Type B pancreatic cell (in vitro differentiated cells): ENCODE results near the gene APLP2. TPM values are rescaled to one million over a fixed set of nuclear protein-coding genes. Genes with fewer than 3 reads are reported as not detected.
A peak's percentile ranks its signal among the peaks of the same experiment; 100 is the strongest.
"Not testable (repeated sequence)": the region's sequence is repeated elsewhere in the genome, so short reads cannot be mapped to it uniquely, and the experiment has no call there.

Experiments used
- DNase-seq: peaks from one replicate; pipeline ENCODE4 v3.0.0; 2021; ENCODE audit warnings: mixed read lengths; ENCODE audit not compliant: unreplicated experiment; ENCODE audit errors: extremely low spot score
- H3K27ac Mint-ChIP-seq: 2 replicates; pipeline ENCODE4 v1.8.0; 2021; ENCODE audit warnings: mild to moderate bottlenecking, mixed read lengths
- H3K27me3 Mint-ChIP-seq: 2 replicates; pipeline ENCODE4 v1.8.0; 2021; ENCODE audit warnings: mixed read lengths
- H3K36me3 Mint-ChIP-seq: 2 replicates; pipeline ENCODE4 v1.8.0; 2021; ENCODE audit warnings: mixed read lengths
- H3K4me1 Mint-ChIP-seq: one replicate; pipeline ENCODE4 v1.8.0; 2021; ENCODE audit warnings: mixed read lengths; ENCODE audit not compliant: unreplicated experiment
- H3K4me3 Mint-ChIP-seq: 2 replicates; pipeline ENCODE4 v1.8.0; 2021; ENCODE audit warnings: mild to moderate bottlenecking, mixed read lengths
- H3K9me3 Mint-ChIP-seq: 2 replicates; pipeline ENCODE4 v1.8.0; 2021; ENCODE audit warnings: mixed read lengths
- CTCF ChIP-seq: fragments of 200-600 bp; sonication (generic); conservative IDR thresholded peaks from 2 replicates; pipeline ENCODE4 v1.5.0; 2021; ENCODE audit warnings: antibody characterized with exemption, mild to moderate bottlenecking
- total RNA-seq: library from RNA; stranded (reverse); gene quantifications from 2 replicates; pipeline ENCODE4 v1.2.1, GENCODE V29; 2021; ENCODE audit warnings: low replicate concordance

The APLP2 gene
- total RNA-seq, 1 donor from 2014 or later, result 207 TPM

- peaks cover 6% of the 10 kb centered on the region for H3K36me3 Mint-ChIP-seq
- H3K27ac Mint-ChIP-seq, result peak overlapping the region; percentile 81
- peaks cover 12% of the 10 kb centered on the region for H3K4me1 Mint-ChIP-seq
- no peak for TF ChIP-seq CTCF
- DNase-seq, result no peak
- H3K4me3 Mint-ChIP-seq, result peak overlapping the region; percentile 37
- H3K9me3 Mint-ChIP-seq, result peaks cover 5% of the 10 kb centered on the region
- H3K27me3 Mint-ChIP-seq, result no peaks in the 10 kb centered on the region
Observed at GRCh38 chr11:130171534-130171933, 101.8 kb downstream of the APLP2 start.

- not testable (repeated sequence) for DNase-seq, H3K9me3 Mint-ChIP-seq, H3K27me3 Mint-ChIP-seq, H3K36me3 Mint-ChIP-seq
- H3K27ac Mint-ChIP-seq, result peak overlapping the region; percentile 81
- H3K4me3 Mint-ChIP-seq, result peak overlapping the region; percentile 37
- H3K4me1 Mint-ChIP-seq, result peaks cover 11% of the 10 kb centered on the region
Observed at GRCh38 chr11:130172001-130172400, 102.3 kb downstream of the APLP2 start.

- Mint-ChIP-seq H3K27ac (peak overlapping the region; percentile 11), H3K36me3 (peaks cover 5% of the 10 kb centered on the region), H3K4me3 (no peak overlapping the region), H3K4me1 (peaks cover 12% of the 10 kb centered on the region), H3K27me3 (no peaks in the 10 kb centered on the region), H3K9me3 (peaks cover 5% of the 10 kb centered on the region)
- DNase-seq, result no peak
- no peak for TF ChIP-seq CTCF
Observed at GRCh38 chr11:130174642-130175041, 104.9 kb downstream of the APLP2 start.

- peak overlapping the region; percentile 23 for H3K27ac Mint-ChIP-seq
- H3K4me1 Mint-ChIP-seq, result peaks cover 24% of the 10 kb centered on the region
- no peaks in the 10 kb centered on the region for H3K27me3 Mint-ChIP-seq
- no peak overlapping the region for H3K4me3 Mint-ChIP-seq
- H3K36me3 Mint-ChIP-seq, result peaks cover 5% of the 10 kb centered on the region
- H3K9me3 Mint-ChIP-seq, result peaks cover 5% of the 10 kb centered on the region
- DNase-seq, result no peak
- no peak for TF ChIP-seq CTCF
Observed at GRCh38 chr11:130175898-130176297, 106.2 kb downstream of the APLP2 start.

- no peak for TF ChIP-seq CTCF
- H3K4me3 Mint-ChIP-seq, result no peak overlapping the region
- H3K9me3 Mint-ChIP-seq, result peaks cover 5% of the 10 kb centered on the region
- peaks cover 5% of the 10 kb centered on the region for H3K36me3 Mint-ChIP-seq
- H3K4me1 Mint-ChIP-seq, result peaks cover 31% of the 10 kb centered on the region
- no peak for DNase-seq
- H3K27me3 Mint-ChIP-seq, result no peaks in the 10 kb centered on the region
- H3K27ac Mint-ChIP-seq, result no peak overlapping the region
Observed at GRCh38 chr11:130177782-130178181, 108.1 kb downstream of the APLP2 start.

- H3K27me3 Mint-ChIP-seq, result no peaks in the 10 kb centered on the region
Observed at GRCh38 chr11:130178441-130179339, 109.0 kb downstream of the APLP2 start.

More at GRCh38 chr11:130178441-130179339, 109.0 kb downstream of the APLP2 start:
- H3K27ac Mint-ChIP-seq, result peak overlapping the region; percentile 48
- no peak for DNase-seq
- no peak overlapping the region for H3K4me3 Mint-ChIP-seq
- peaks cover 5% of the 10 kb centered on the region for H3K36me3 Mint-ChIP-seq
- peaks cover 5% of the 10 kb centered on the region for H3K9me3 Mint-ChIP-seq
- TF ChIP-seq CTCF, result no peak
- peaks cover 31% of the 10 kb centered on the region for H3K4me1 Mint-ChIP-seq
